Measurements from ENCODE around the gene ODF2. TPM values are rescaled to one million over a fixed set of nuclear protein-coding genes. Genes with fewer than 3 reads are reported as not detected.
"Not testable (repeated sequence)": the region's sequence is repeated elsewhere in the genome, so short reads cannot be mapped to it uniquely, and the experiment has no call there.

The ODF2 gene
- polyA plus RNA-seq, 4 donors = 36.0 to 57.2 (median 46.6) TPM

DNA sequence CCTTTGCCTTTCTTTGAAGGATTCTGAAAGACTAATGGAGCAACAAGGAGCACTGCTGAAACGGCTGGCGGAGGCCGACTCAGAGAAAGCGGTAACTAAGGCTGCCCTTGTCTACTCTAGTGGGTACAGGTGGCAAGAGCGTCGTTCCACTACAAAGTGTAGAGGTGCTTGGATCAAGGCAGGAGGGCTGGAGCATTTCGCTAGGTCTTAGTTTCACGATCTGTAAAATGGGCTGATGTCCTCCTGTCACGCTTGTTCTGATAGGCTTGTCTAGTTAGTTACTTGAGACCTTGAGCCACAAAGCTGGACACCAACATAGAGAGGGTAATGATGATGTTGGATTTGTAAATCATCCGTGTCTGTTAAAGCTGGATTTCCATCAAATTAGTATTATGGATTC, 25.8 kb downstream of the ODF2 start:
- DNase-seq (ENCODE audit: low read depth in 4 of 4, low spot score in 2 of 4) = no peak

DNA sequence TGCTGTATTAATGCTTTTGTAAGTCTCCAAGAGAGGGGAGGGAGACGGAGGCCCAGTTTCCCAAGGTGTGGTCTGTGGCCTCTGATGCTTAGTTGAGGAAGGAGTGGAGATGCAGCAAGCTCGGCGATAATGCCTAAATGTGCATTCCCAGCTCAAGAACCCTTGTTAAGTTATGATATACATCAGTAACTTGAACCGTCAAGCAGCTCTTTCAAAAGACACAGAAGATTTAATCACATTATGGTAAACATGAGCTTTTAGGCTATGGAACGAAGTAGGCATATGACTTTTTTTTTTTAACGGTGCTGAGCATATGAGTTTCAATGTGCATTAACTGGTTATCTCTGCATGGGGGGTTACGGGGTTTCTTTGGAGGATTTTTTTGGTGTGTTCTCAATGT, 26.4 kb downstream of the ODF2 start:
- DNase-seq (ENCODE audit: low read depth in 4 of 4, low spot score in 2 of 4) = no peak

DNA sequence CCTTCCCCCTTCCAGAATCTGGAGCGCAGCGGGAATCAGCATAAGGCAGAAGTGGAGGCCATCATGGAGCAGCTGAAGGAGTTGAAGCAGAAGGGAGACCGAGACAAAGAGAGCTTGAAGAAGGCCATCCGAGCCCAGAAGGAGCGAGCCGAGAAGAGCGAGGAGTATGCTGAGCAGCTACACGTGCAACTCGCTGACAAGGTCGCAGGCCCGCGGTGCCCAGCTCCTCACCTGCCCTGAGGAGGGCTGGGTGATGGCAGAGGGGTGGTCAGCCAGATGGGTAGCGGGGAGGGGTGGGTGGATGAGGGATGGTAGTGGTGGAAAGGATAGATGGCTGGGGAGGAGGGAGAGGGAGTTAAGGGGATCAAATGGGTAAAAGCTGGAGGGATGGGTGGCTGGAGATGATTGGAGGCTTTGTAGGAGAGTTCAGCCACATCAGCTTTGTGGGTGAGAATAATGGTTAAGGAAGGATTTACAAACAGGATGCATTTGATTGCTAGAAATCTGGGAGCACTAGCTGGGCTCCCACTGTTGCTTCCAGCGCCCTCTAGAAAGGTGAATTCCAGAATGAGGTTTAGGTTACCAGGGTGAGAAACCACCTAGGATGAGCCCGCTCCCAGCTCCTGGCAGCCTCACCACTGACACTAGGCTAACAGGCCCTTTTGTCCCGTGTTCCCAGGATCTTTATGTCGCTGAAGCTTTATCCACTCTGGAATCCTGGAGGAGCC, 29.0 kb downstream of the ODF2 start:
- DNase-seq (ENCODE audit: low read depth in 4 of 4, low spot score in 2 of 4) = no peak

DNA sequence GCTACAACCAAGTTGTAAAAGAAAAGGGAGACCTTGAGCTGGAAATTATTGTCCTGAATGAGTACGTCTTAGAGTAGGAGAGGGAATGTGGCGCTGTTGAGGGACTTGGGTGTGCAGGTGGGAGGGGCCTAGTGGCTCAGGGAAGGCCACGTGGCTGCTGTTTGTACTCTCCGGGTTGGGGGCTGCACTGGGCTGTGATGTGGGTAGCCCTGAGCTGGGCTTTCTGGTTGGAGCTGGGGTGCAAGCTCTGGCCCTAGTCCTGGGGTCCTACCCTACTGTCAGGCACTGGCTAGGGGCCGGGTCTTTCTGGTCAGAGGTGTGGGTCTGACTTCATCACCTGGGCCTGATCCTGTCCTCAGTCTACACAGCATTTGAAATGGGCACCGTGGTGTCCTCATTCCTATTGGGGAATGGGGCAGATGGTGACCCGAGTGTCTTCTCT, 29.6 kb downstream of the ODF2 start:
- DNase-seq (ENCODE audit: low read depth in 4 of 4, low spot score in 2 of 4) = no peak

DNA sequence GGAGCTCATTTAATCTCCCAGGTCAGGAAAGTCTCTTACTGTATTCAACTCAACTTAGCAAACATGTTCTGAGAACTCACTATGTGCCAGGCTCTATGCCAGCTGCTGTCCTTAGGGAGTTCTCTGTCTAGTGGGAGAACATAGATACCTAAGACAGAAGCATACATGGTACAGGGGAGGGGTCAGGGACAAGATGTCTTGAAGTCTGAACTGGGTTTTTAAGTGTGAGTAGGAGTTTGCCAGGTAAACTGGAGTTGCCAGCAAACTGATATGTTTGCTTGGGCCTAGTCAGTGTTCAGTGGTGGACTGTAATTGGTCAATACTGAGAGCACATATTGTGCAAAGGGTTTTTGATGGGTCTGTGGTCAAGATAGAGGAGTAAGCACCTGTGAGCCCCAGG, 30.4 kb downstream of the ODF2 start:
- no peak for DNase-seq (ENCODE audit: low read depth in 4 of 4, low spot score in 2 of 4)

DNA sequence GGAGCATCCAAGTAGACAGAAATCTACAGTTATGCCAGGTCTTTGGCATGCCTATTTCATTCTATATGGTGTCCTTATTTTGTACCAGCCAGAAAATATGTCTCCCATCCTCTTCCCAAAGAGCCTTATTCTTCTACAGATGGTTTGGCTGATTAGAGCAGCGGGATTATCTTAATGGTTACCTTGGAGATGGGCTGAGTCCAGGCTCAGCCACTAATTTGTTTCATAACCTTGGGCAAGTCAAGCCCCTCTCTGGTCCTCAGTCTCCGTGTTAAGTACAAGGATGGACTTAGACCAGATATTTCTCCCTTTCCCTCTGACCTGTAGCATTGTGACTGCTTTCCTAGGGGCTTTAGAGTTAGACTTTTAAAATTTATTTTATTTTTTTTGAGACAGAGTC, 37.6 kb downstream of the ODF2 start:
- DNase-seq (ENCODE audit: low read depth in 4 of 4, low spot score in 2 of 4) = no peak

DNA sequence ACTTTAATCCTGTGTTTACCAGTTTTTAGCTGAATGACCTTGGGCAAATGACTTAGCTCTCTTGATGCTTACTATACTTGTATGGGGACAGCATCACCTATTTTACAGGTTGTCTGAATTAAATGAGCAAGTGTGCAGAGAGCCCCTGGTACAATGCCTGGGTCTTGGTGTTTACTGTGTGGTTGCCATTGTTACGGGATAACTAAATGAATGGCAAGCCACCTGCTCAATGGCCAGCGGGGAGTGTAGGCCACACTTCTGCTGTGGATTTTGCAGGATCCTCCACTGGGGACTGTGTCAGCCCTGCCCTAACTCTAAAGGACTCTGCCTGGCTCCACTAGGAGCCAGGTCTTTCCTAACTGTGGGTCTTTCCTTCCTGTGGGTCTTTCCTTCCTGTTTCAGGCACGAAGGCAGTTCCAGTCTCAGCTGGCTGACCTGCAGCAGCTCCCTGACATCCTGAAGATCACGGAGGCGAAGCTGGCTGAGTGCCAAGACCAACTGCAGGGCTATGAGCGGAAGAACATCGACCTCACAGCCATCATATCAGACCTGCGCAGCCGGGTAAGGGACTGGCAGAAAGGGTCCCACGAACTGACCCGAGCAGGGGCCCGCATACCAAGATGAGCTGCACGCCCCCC, 38.4 kb downstream of the ODF2 start:
- DNase-seq (ENCODE audit: low read depth in 4 of 4, low spot score in 2 of 4) = peak in 2 of 4 donors; percentile 11 to 31

DNA sequence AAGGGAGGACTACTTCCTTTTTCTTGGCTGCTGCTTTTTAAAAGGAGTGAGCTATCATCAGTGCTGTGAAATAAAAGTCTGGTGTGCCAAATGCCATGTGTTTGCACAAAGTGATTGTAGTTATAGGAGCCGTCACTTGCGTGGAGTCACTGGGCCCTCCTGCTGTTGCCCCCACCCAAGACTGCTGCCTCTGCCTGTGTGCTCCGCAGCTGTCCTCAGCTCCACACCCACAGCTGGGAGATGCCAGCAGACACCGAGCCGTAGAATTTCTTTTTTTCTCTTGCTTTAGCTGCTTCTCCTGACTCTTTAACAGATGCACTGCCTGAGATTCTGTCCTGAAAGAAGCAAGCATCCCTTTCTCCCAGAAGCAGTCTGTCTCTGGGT, 38.9 kb downstream of the ODF2 start:
- DNase-seq (ENCODE audit: low read depth in 4 of 4, low spot score in 2 of 4) = no peak

DNA sequence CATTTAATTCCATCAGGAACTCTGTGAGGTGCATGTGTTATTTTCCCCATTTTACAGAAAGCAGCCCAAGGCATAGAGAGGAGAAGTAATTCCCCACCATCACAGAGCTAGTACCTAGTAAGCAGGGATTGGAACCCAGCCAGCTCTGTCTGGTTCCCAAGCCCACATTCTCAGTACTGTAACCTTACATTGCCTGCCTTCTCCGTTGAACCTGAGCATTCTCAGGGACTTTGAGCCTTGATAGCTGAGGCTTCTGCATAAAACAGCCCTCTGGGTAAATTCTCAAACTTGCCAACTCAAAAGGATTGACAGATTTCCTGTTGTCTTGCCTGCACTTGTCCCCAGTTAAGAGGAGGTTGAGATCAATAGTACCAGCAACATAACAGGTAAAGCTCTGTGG, 39.5 kb downstream of the ODF2 start:
- DNase-seq (ENCODE audit: low read depth in 4 of 4, low spot score in 2 of 4) = no peak

- no peak for DNase-seq (ENCODE audit: low read depth in 4 of 4, low spot score in 2 of 4)
Observed at GRCh38 chr9:128495804-128496417, 40.1 kb downstream of the ODF2 start.

DNA sequence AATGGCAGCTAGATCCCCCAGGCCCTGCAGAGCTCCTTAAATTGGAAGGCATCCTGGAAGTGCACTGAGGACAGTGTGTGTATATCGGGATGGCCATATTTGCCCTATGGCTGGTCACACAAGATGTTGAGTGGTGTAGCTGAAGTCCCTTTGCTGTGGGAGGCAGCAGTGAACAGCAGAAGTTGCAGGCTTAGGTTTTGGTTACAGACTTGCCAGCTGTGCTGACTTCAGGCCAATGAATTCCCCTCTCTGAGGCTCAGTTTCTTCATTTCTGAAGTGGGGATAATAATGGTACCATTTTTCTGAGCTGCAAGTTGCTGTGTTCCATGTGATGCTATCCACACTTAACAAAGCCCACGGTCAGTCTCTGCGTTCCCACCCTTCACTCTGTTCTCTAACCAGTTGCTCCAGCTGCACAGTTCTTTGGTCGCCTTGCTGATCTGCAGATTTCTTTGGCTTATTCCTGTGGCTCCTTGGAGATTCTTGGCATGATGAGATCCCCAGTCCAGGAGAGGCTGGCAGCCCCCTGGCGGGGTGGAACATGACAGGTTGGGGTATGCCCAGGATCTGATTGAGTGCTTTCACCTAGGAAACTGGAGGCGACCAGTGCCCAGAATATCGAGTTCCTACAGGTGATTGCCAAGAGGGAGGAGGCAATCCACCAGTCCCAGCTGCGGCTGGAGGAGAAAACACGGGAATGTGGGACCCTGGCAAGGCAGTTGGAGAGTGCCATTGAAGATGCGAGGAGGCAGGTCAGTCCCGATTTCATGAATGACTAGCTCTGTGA, 42.2 kb downstream of the ODF2 start:
- DNase-seq (ENCODE audit: low read depth in 4 of 4, low spot score in 2 of 4) = no peak

DNA sequence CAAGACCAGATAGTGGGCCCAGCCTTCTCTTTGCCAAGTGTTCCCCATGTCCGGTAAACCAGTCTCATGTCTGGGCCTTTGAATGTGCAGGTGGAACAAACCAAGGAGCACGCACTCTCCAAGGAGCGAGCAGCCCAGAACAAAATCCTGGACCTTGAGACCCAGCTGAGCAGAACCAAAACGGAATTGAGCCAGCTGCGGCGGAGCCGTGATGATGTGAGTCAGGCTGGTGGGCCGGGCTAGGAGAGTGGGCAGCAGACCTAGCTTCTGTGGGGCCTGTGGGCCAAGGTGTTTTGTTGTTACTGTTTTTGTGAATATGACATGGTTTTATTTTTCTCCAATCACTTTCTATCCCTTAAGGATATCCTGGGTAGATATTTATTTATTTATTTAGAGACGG, 43.1 kb downstream of the ODF2 start:
- DNase-seq (ENCODE audit: low read depth in 4 of 4, low spot score in 2 of 4) = no peak

DNA sequence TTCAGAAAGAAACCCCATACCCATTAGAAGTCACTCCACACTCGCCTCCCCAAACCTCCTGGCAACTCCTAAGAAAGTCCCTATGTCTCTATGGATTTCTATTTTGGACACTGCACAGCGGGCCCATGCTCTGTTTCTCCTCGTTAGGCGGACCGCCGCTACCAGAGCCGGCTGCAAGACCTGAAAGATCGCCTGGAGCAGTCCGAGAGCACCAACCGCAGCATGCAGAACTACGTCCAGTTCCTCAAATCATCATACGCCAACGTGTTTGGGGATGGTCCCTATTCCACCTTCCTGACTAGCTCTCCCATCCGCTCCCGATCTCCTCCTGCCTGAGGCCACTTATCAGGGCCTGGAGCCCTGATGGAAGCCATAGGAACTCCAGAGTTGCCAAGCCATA, 44.1 kb downstream of the ODF2 start:
- DNase-seq (ENCODE audit: low read depth in 4 of 4, low spot score in 2 of 4) = no peak

DNA sequence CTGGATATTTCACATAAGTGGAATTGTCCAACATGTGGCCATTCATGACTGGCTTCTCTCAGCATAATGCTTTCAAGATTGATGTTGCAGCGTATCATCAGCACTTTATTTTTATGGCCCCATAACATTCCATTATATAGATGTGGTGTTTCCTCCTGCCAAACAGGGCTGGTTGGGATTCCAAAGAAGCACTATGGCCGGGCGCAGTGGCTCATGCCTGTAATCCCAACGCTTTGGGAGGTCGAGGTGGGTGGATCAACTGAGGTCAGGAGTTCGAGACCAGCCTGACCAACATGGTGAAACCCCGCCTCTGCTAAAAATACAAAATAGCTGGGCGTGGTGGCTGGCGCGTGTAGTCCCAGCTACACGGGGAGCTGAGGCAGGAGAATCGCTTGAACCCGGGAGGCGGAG, 47.6 kb downstream of the ODF2 start:
- DNase-seq (ENCODE audit: low read depth in 4 of 4, low spot score in 2 of 4) = not testable (repeated sequence)

DNA sequence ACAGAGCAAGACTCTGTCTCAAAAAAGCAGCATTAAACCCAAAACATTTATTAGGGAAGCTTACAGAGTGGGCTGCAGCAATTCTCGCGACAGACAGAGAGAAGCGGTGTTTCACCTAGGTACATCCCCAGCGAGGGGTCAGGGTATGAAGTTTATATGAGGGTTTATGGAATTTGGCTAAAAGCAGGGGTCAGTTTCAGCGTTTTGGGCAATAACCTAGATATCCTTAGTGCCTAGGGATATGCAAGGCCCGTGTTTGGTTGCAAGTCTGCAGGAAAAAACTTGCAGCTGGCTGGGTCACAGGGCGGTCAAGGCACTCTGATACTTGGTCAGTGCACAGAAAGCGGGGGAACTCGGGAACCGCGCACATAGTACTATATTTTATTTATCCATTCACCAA, 48.1 kb downstream of the ODF2 start:
- peak in 1 of 4 donors; percentile 28 for DNase-seq (ENCODE audit: low read depth in 4 of 4, low spot score in 2 of 4)

- peak; percentile 67 to 90 (median 87) for DNase-seq (ENCODE audit: low read depth in 4 of 4, low spot score in 2 of 4)
Observed at GRCh38 chr9:128504485-128505413, 48.9 kb downstream of the ODF2 start, which contains the start of gene GLE1. Gene GLE1 (plus strand): TSS chr9:128504719. CDS start chr9:128504806, 87 bp downstream.

- DNase-seq (ENCODE audit: low read depth in 4 of 4, low spot score in 2 of 4) = no peak
Observed at GRCh38 chr9:128505414-128505765, 49.6 kb downstream of the ODF2 start.

- DNase-seq (ENCODE audit: low read depth in 4 of 4, low spot score in 2 of 4) = not testable (repeated sequence)
Observed at GRCh38 chr9:128505906-128506305, 50.1 kb downstream of the ODF2 start.

- no peak for DNase-seq (ENCODE audit: low read depth in 4 of 4, low spot score in 2 of 4)
Observed at GRCh38 chr9:128512820-128513219, 57.0 kb downstream of the ODF2 start.

GRCh38 chr9:128521956-128522355, 66.2 kb downstream of the ODF2 start:
- peak in 2 of 4 donors; percentile 21 for DNase-seq (ENCODE audit: low read depth in 4 of 4, low spot score in 2 of 4)

Data from left renal cortex interstitium (tissue), 4 donors.